Measurements from ENCODE around the gene CACNA2D1. TPM values are rescaled to one million over a fixed set of nuclear protein-coding genes. Genes with fewer than 3 reads are reported as not detected.

Gene CACNA2D1
- total RNA-seq, 1 experiment from 2014 or later, result 0.27 TPM

GRCh38 chr7:82098414-82098813 lies 345.2 kb downstream of the CACNA2D1 start:
- H3K4me3 ChIP-seq (replicated peaks in 1 of 2; ENCODE audit: low read depth in 1 of 2, low read length in 2 of 2), result no peak overlapping the region
- H3K9me3 ChIP-seq (ENCODE audit: control insufficient read depth in 1 of 2, insufficient read depth in 1 of 2, low read depth in 1 of 2, low read length in 2 of 2), result no peaks in the 10 kb centered on the region
- BruUV-seq (replicated peaks), result no TSS peak
- no peaks in the 10 kb centered on the region for H3K9me2 ChIP-seq (ENCODE audit: insufficient read depth)
- intact Hi-C loops (cut with micrococcal nuclease), result no loop called here
- no peaks in the 10 kb centered on the region for H3K79me2 ChIP-seq (ENCODE audit: insufficient read depth, low read length)
- TF ChIP-seq POLR2A (IDR thresholded peaks at IDR 0.05; ENCODE audit: borderline replicate concordance, extremely low read depth, insufficient read depth, insufficient read length) (no peak), SP1 (IDR thresholded peaks at IDR 0.05; ENCODE audit: low read depth) (no peak), SIN3A (IDR thresholded peaks at IDR 0.05; ENCODE audit: low read depth) (no peak), EGR1 (IDR thresholded peaks at IDR 0.05; ENCODE audit: low read depth) (no peak), TCF7L2 (IDR thresholded peaks at IDR 0.05; ENCODE audit: borderline replicate concordance, extremely low read depth, insufficient read depth, insufficient read length) (no peak), ZFX (IDR thresholded peaks at IDR 0.05) (no peak), CEBPB (IDR thresholded peaks at IDR 0.05; ENCODE audit: low read depth) (no peak), YY1 (IDR thresholded peaks at IDR 0.05; ENCODE audit: extremely low read depth, insufficient replicate concordance, low read depth, low read length) (no peak), JUND (IDR thresholded peaks at IDR 0.05) (no peak)
- no peak overlapping the region for H2AFZ ChIP-seq (ENCODE audit: low read depth, low read length, poor library complexity, severe bottlenecking)
- ChIA-PET POLR2A (no interaction called here), CTCF (no interaction called here), RAD21 (ENCODE audit: low non-redundant PET in 1 of 2, low total read pairs in 2 of 2, uncharacterized antibody in 2 of 2, unreplicated experiment in 2 of 2) (no interaction called here)
- no peak overlapping the region for H3K4me2 ChIP-seq (ENCODE audit: low read length)
- H3K27ac ChIP-seq (ENCODE audit: low read depth, low read length), result no peak overlapping the region
- no peaks in the 10 kb centered on the region for H3K36me3 ChIP-seq (ENCODE audit: control insufficient read depth in 1 of 2, insufficient read depth in 2 of 2, low read length in 2 of 2)
- DNase-seq (ENCODE audit: low read depth, low spot score), result no peak
- H4K20me1 ChIP-seq (ENCODE audit: insufficient read depth), result no peaks in the 10 kb centered on the region
- H3K27me3 ChIP-seq (ENCODE audit: insufficient read depth, low read length), result no peaks in the 10 kb centered on the region
- no peak for ATAC-seq
- H3K9ac ChIP-seq (ENCODE audit: low read length), result no peak overlapping the region
- H3K4me1 ChIP-seq (ENCODE audit: control insufficient read depth in 1 of 2, insufficient read depth in 2 of 2, low read length in 2 of 2), result no peaks in the 10 kb centered on the region

DNA sequence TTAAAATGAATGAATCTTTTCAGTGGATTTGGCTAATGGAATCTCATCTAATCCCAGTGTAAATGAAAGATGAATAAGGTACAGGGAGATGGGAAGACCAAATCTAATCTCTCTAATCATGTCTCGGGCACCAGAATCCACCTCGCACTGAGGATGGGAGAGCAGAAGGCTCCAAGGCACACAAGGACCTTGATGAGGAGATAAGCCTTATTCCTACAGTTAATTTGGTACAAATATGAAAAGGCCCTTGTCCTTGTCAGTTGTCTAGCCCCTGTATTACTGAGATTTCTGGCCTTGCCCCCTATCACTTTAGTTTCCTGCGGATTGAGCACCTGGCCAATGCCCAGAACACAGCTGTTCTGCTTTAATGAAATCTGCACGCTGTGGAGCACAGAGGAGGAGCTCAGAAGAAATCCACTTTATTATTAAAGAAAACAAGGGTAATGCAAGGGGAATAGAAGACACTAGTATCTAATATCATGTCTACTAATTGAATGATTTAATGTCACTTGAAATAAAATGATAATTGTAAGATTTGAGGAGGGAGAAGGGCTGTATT lies 352.4 kb downstream of the CACNA2D1 start:
- H3K4me1 ChIP-seq (ENCODE audit: control insufficient read depth in 1 of 2, insufficient read depth in 2 of 2, low read length in 2 of 2), result no peaks in the 10 kb centered on the region
- RAD21 ChIA-PET (ENCODE audit: low non-redundant PET in 1 of 2, low total read pairs in 2 of 2, uncharacterized antibody in 2 of 2, unreplicated experiment in 2 of 2), result no interaction called here

More for the DNA sequence above, 352.4 kb downstream of the CACNA2D1 start:
- no peaks in the 10 kb centered on the region for H3K9me2 ChIP-seq (ENCODE audit: insufficient read depth)
- no peak overlapping the region for H3K4me3 ChIP-seq (replicated peaks in 1 of 2; ENCODE audit: low read depth in 1 of 2, low read length in 2 of 2)
- ChIA-PET CTCF (no interaction called here), POLR2A (no interaction called here)
- no peaks in the 10 kb centered on the region for H3K27me3 ChIP-seq (ENCODE audit: insufficient read depth, low read length)
- TF ChIP-seq FOSL1 (IDR thresholded peaks at IDR 0.05; ENCODE audit: low read depth) (no peak), CEBPB (IDR thresholded peaks at IDR 0.05; ENCODE audit: low read depth) (no peak), EZH2phosphoT487 (IDR thresholded peaks at IDR 0.05; ENCODE audit: borderline replicate concordance) (no peak), EGR1 (IDR thresholded peaks at IDR 0.05; ENCODE audit: low read depth) (no peak), ZNF274 (IDR thresholded peaks at IDR 0.05; ENCODE audit: low read depth, low read length) (no peak), ELF1 (IDR thresholded peaks at IDR 0.05; ENCODE audit: borderline replicate concordance, low read depth) (no peak), MAX (IDR thresholded peaks at IDR 0.05) (no peak), JUND (IDR thresholded peaks at IDR 0.05) (no peak), EZH2 (IDR thresholded peaks at IDR 0.05) (no peak), POLR2A (IDR thresholded peaks at IDR 0.05; ENCODE audit: borderline replicate concordance, extremely low read depth, insufficient read depth, insufficient read length) (no peak), CBX3 (IDR thresholded peaks at IDR 0.05; ENCODE audit: low read depth) (no peak), ATF3 (IDR thresholded peaks at IDR 0.05) (no peak), ZBTB33 (IDR thresholded peaks at IDR 0.05; ENCODE audit: extremely low read depth, insufficient replicate concordance, low read length) (no peak)
- H4K20me1 ChIP-seq (ENCODE audit: insufficient read depth), result no peaks in the 10 kb centered on the region
- BruUV-seq (replicated peaks), result no TSS peak
- intact Hi-C loops (cut with micrococcal nuclease), result no loop called here
- H3K4me2 ChIP-seq (ENCODE audit: low read length), result no peak overlapping the region
- H3K36me3 ChIP-seq (ENCODE audit: control insufficient read depth in 1 of 2, insufficient read depth in 2 of 2, low read length in 2 of 2), result no peaks in the 10 kb centered on the region
- DNase-seq (ENCODE audit: low read depth, low spot score) (no peak), ATAC-seq (no peak)
- H3K9ac ChIP-seq (ENCODE audit: low read length), result no peak overlapping the region
- H3K9me3 ChIP-seq (ENCODE audit: control insufficient read depth in 1 of 2, insufficient read depth in 1 of 2, low read depth in 1 of 2, low read length in 2 of 2), result no peaks in the 10 kb centered on the region
- H3K79me2 ChIP-seq (ENCODE audit: insufficient read depth, low read length), result no peaks in the 10 kb centered on the region
- H2AFZ ChIP-seq (ENCODE audit: low read depth, low read length, poor library complexity, severe bottlenecking), result no peak overlapping the region
- H3K27ac ChIP-seq (ENCODE audit: low read depth, low read length), result no peak overlapping the region

Measured in HCT116 (cell line).